Suprapubic skin (tissue), 4 donors: ENCODE data around the gene RNF220.

ENCODE experiments used
- CTCF ChIP-seq, 2 donors: fragments of 200-600 bp in 1 of 2; fragments of 450-650 bp in 1 of 2; sonication (generic) in 1 of 2; IDR thresholded peaks; one replicate each; pipeline ENCODE4 v1.5.1; 2016 to 2019; ENCODE audit warnings: antibody characterized with exemption in 2 of 2, mild to moderate bottlenecking in 1 of 2, moderate library complexity in 1 of 2
- EP300 ChIP-seq: sonication (generic); formaldehyde crosslinking; IDR thresholded peaks from one replicate; pipeline ENCODE4 v1.6.1; 2017; ENCODE audit warnings: antibody characterized with exemption
- POLR2AphosphoS5 ChIP-seq, 3 donors: sonication (generic); formaldehyde crosslinking; IDR thresholded peaks; one replicate each; pipeline ENCODE4 v1.6.1; 2017; ENCODE audit warnings: antibody characterized with exemption in 3 of 3

- TF ChIP-seq EP300 (no peak), CTCF (IDR thresholded peaks at IDR 0.05) (no peak), POLR2AphosphoS5 (IDR thresholded peaks at IDR 0.05) (no peak)
Observed at GRCh38 chr1:44695671-44696070, 290.6 kb downstream of the RNF220 start.
